Jurkat, Clone E6-1 (cell line): ENCODE data around the gene ASS1.
A peak's percentile ranks its signal among the peaks of the same experiment; 100 is the strongest.

Experiments
- DNase-seq: peaks from one replicate; pipeline ENCODE4 v3.0.0-alpha.2; 2011; ENCODE audit warnings: low read depth, low spot score
- H3K4me3 ChIP-seq: 2 replicates; pipeline ENCODE4 v1.5.1; 2011; ENCODE audit warnings: mild to moderate bottlenecking, low read length, control low read depth, moderate library complexity

ASS1 gene

GRCh38 chr9:130448771-130449603 is 4.2 kb downstream of the ASS1 start:
- no peak for DNase-seq

GRCh38 chr9:130450344-130451003 is 5.7 kb downstream of the ASS1 start:
- no peak for DNase-seq
- no peak overlapping the region for H3K4me3 ChIP-seq

More at GRCh38 chr9:130448771-130449603, 4.2 kb downstream of the ASS1 start:
- no peak overlapping the region for H3K4me3 ChIP-seq

- DNase-seq = no peak
- H3K4me3 ChIP-seq = no peak overlapping the region
Measured at GRCh38 chr9:130451004-130451390, 6.2 kb downstream of the ASS1 start.

GRCh38 chr9:130451509-130452388 is 7.0 kb downstream of the ASS1 start:
- DNase-seq = peak; percentile 32
- H3K4me3 ChIP-seq = no peak overlapping the region

GRCh38 chr9:130452835-130453234 is 8.1 kb downstream of the ASS1 start:
- no peak overlapping the region for H3K4me3 ChIP-seq
- DNase-seq = no peak

- DNase-seq = no peak
Measured at GRCh38 chr9:130453487-130453886, 8.7 kb downstream of the ASS1 start.

GRCh38 chr9:130454096-130454811 is 9.5 kb downstream of the ASS1 start:
- no peak for DNase-seq
- H3K4me3 ChIP-seq = no peak overlapping the region

More at GRCh38 chr9:130453487-130453886, 8.7 kb downstream of the ASS1 start:
- no peak overlapping the region for H3K4me3 ChIP-seq

GRCh38 chr9:130454812-130455325 is 10.1 kb downstream of the ASS1 start:
- no peak for DNase-seq
- H3K4me3 ChIP-seq = no peak overlapping the region

GRCh38 chr9:130458027-130458803 is 13.5 kb downstream of the ASS1 start:
- DNase-seq = no peak

GRCh38 chr9:130458804-130459067 is 14.0 kb downstream of the ASS1 start:
- DNase-seq = no peak
- H3K4me3 ChIP-seq = no peak overlapping the region

More at GRCh38 chr9:130458027-130458803, 13.5 kb downstream of the ASS1 start:
- H3K4me3 ChIP-seq = no peak overlapping the region

- DNase-seq = no peak
Measured at GRCh38 chr9:130459151-130459550, 14.4 kb downstream of the ASS1 start.

GRCh38 chr9:130459941-130460669 is 15.3 kb downstream of the ASS1 start:
- H3K4me3 ChIP-seq = no peak overlapping the region

More at GRCh38 chr9:130459151-130459550, 14.4 kb downstream of the ASS1 start:
- H3K4me3 ChIP-seq = no peak overlapping the region

GRCh38 chr9:130461218-130461630 is 16.5 kb downstream of the ASS1 start:
- no peak overlapping the region for H3K4me3 ChIP-seq
- peak; percentile 22 for DNase-seq

More at GRCh38 chr9:130459941-130460669, 15.3 kb downstream of the ASS1 start:
- no peak for DNase-seq

GRCh38 chr9:130461731-130462130 is 17.0 kb downstream of the ASS1 start:
- H3K4me3 ChIP-seq = no peak overlapping the region
- no peak for DNase-seq

- H3K4me3 ChIP-seq = no peak overlapping the region
- DNase-seq = no peak
Measured at GRCh38 chr9:130462685-130463540, 18.2 kb downstream of the ASS1 start.
